Measurements from ENCODE around the gene PLD2.
A peak's percentile ranks its signal among the peaks of the same experiment; 100 is the strongest.

PLD2 gene

GRCh38 chr17:4806777-4807604 is at the start of gene PLD2:
Gene PLD2, plus strand, starts transcription at chr17:4807152. Its CDS starts 621 bp downstream, at chr17:4807773.
- DNase-seq, result peak; percentile 83 to 85

GRCh38 chr17:4759776-4760236 is 47.1 kb upstream of the PLD2 start:
- no peak for DNase-seq

DNA sequence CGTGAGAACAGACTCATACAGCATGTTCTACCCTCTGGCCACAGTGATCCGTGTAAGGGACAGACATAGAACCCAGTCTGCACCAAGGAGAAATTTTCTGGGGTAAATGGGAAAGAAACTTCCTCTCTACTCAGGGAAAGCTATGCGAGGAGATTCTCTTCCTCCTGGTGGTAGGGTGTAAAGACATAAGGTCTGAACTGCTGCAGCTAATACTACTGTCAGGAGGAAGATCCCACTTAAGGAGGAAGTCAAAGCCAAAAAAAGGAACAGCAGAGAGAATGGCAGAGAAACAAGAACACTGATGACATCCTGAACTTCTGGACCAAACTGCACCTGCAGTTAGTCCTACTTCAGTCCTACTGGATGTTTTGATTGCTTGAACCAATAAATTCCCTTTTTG is 42.4 kb upstream of the PLD2 start:
- DNase-seq, result no peak

- DNase-seq, result no peak
Observed at GRCh38 chr17:4766201-4766600, 40.8 kb upstream of the PLD2 start.

DNA sequence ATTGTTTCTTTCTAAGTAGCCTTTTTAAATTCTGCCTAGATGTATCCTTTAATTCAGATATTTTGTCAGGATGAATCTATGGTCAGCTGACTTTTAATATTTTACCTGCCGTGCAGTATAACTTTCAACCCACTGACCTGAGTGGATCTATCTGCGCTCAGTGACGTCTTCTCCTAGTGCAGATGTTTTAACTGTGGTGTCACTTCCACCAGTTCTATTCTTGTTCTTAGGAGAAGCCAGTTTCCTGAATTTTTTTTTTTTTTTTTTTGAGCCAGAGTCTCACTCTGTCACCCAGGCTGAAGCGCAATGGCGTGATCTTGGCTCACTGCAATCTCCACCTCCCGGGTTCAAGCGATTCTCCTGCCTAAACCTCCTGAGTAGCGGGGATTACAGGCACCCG is 40.2 kb upstream of the PLD2 start:
- DNase-seq, result no peak

DNA sequence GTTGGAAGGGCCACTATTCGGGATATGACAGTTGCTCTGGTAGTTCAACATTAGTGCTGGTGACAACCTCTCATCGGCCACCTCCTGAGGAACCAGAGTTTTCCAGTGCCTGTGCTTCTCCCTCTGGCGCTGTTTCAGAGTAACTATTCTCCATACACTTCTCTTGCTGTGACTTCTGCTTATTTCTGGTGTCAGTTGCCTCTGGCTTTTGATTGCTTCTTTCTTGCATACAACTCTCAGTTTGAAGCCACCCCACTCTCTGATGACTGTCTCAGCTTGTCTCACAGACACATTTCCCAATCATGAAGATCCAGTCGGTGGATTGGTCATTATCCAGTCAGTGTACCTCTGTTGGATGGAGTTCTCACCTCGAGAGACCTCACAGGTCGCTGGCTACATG is 38.7 kb upstream of the PLD2 start:
- no peak for DNase-seq

- DNase-seq, result no peak
Observed at GRCh38 chr17:4769628-4770027, 37.3 kb upstream of the PLD2 start.

DNA sequence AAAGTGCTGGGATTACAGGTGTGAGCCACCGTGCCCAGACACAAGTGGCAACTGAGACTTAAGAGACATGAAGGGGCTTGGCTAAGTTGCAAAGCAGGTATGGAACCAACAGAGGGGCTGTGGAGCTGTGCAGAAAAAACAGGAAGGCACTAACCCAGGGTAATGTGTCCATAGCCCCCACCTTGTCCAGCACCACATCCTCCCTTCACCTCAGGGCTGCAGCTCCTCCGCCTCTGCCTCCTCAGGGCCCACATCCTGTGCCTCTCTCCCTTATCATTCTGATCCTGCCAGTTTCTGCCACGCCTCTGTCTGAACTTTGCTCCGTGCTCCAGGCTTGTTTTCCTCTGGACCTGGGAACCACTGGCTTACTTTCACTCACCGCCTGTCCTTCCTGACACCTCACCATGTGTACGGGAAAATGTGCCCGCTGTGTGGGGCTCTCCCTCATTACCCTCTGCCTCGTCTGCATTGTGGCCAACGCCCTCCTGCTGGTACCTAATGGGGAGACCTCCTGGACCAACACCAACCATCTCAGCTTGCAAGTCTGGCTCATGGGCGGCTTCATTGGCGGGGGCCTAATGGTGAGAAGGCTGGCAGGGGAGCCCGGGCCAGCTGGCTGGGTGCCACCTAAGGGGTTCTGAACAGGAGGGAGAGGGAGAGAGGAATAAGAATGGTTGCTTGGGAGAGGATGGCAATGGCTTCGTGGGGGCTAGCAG is 35.3 kb upstream of the PLD2 start, which contains the start of gene TM4SF5:
Gene TM4SF5, plus strand, starts transcription at position 368 of the 716 bp plus-strand sequence. Its CDS starts 37 bp downstream, at position 405.
- no peak for DNase-seq

GRCh38 chr17:4772235-4772613 is 34.7 kb upstream of the PLD2 start:
- no peak for DNase-seq

- no peak for DNase-seq
Observed at GRCh38 chr17:4777969-4778760, 28.8 kb upstream of the PLD2 start.

DNA sequence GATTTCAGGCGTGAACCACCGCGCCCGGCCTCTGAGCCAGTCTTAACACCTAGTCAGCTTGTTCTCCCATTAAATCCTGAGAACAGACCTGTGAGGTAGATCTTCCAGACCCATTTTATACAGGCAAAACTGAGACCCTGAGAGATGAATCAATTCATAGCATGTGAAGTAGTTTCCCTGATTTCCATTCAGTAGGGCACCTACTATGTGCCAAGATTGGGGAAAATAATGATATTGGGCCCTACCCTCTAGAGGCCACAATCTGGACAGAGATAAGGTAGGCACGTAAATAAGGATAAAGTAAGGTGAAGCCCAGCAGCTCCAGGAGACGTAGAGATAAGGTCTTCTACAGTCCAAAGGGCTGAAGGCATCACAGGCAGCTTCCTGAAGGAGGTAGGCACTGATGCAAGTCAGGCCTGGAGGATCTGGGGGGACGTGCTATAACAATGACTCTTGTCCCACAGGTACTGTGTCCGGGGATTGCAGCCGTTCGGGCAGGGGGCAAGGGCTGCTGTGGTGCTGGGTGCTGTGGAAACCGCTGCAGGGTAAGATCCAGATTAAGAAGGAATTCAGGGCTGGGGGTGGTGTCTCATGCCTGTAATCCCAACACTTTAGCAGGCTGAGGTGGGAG is 26.5 kb upstream of the PLD2 start:
- DNase-seq, result no peak

GRCh38 chr17:4782652-4783051 is 24.3 kb upstream of the PLD2 start:
- DNase-seq, result no peak

GRCh38 chr17:4785311-4786105 is 21.4 kb upstream of the PLD2 start:
- no peak for DNase-seq

- DNase-seq, result no peak
Observed at GRCh38 chr17:4786106-4786511, 20.8 kb upstream of the PLD2 start, which contains the start of gene VMO1. Gene VMO1, minus strand, starts transcription at chr17:4786364. Its CDS starts 12 bp downstream, at chr17:4786352.

DNA sequence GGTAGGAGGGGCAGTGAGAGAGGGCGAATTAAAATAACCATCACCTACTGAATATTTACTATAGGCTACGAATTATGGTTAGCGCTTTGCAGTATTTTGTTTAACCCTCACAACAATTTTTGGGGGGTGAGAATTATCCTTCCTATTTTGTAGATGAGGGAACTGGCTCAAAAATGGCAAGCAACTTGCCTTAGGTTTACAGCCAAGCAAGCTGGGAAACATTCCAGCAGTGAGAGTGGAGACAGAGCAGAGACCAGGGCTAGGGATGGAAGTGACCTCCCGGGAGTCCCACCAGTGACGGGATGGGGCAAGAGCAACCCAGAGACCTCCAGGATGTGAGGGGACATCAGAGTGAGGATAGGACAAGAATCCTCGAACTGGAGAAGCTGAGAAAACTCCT is 20.4 kb upstream of the PLD2 start:
- no peak for DNase-seq

DNA sequence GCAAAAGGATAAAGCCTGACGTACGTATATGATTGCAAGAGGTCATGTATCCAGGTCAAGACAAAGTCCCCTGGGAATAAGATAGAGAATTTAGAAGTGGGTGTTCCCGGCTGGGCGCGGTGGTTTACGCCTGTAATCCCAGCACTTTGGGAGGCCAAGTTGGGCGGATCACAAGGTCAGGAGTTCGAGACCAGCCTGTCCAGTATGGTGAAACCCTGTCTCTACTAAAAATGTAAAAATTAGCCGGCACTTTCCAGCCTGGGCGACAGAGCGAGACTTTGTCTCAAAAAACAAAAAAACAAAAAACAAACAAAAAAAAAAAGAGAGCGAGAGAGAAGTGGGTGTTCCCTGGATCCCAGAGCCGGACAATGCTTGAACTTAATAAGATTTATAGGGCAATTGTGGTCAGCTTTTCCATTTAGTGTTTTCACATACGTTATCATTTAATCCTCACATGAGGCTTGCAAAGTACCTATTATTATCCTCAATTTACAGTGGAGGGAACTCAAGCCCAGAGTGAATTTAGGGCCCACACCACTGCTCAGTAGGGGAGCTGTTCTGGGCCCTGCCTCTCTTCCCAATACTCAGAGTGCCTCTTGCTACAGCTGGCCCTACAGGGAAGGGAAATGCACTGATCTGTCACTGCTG is 18.7 kb upstream of the PLD2 start:
- no peak for DNase-seq

DNA sequence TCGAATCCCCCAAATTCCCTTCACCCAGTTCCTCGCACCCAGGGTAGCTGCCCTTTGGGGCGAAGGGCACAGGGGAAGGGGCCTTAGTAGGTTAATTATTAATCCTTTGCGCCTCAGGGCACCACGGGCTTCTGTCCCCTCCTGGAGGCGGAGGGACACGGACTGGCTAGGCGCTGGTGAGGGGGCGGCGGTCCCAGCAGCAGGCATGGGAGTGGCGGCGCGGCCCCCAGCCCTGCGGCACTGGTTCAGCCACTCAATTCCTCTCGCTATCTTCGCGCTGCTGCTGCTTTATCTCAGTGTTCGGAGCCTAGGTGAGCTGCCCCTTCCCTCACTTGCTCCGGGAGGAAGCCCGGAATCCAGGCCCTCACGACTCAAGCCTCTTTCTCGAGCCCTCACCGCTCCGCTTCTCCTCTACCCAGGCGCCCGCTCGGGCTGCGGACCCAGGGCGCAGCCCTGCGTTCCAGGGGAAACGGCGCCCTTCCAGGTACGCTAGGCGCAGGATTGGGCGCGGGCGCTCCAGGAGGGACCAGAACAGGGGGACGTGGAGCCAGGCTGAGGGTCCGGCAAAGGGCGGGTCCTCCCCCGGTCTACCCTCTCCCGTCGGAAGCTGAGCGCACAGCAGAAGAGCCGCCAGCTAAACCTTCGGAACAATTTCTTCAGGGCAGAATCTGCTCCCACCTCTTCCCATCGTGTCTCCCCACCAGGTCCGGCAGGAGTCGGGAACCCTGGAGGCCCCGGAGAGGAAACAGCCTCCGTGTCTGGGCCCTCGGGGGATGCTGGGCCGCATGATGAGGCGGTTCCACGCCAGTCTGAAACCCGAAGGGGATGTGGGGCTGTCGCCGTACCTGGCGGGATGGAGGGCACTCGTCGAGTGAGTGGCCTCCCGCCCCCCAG is 17.9 kb upstream of the PLD2 start, which contains the start of gene GLTPD2:
Gene GLTPD2, plus strand, starts transcription at position 158 of the 894 bp plus-strand sequence. Its CDS starts 48 bp downstream, at position 206.
- no peak for DNase-seq

DNA sequence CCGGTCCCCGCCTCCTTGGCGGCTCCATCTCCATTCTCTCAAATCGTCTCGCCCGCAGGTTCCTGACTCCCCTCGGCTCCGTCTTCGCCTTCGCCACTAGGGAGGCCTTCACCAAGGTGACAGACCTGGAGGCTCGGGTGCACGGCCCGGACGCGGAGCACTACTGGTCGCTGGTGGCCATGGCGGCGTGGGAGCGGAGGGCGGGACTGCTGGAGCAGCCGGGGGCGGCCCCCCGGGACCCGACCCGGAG is 17.3 kb upstream of the PLD2 start:
- DNase-seq, result no peak

GRCh38 chr17:4789951-4790704 is 16.8 kb upstream of the PLD2 start:
- DNase-seq, result peak; percentile 72 to 73

GRCh38 chr17:4790705-4791088 is 16.3 kb upstream of the PLD2 start:
- no peak for DNase-seq

Data from stimulated activated CD4-positive, alpha-beta T cell treated with anti-CD3 and anti-CD28 coated beads, Interleukin-2, amount 100 ng/mL, for 48 hours (primary cell).